ENCODE measurements around the gene TCHP. TPM values are rescaled to one million over a fixed set of nuclear protein-coding genes. Genes with fewer than 3 reads are reported as not detected.

The TCHP gene
- total RNA-seq: 10.1 and 17.5 TPM in 2 replicates

DNA sequence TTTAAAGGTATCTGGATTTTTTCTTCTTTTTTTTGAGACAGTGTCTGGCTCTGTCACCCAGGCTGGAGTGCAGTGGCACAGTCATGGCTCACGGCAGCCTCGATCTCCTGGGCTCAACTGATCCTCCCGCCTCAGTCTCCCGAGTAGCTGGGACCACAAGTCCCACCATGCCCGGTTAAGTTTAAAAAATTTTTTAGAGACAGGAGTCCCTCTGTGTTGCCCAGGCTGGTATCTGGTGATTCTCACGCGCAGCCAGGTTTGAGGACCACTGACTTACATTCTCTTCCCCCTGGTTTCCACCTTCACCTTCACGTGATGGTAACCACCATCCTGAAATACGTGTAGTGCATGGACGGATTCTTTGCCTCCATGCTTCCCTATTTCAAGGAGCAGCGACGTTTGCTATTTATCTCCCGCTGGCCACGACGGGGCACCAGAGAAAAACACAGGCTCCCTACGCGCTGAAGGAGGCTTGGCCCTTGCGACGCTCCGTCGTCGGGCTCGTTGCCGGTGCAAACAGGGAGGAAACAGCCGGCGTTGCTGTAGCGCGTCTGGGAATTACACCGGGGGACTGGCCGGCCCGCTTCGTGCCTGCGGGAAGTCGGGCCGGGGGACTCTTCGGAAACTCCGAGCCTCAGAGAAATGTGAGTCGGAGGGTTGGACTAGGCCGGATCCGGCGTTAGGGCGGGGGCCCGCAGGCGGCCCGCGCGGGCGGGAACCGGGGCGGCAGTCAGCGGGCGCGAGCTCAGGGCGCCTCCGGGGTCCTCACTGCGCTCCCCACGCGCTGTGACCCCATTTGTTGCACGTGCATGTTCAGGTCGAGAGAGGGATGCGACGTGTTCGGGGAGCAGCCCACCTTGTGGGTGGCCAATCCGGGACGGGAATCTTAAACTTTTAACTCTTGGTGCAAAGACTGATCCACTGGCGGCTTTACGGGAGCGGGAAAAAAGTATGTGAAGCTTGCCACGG lies at the start of gene TCHP:
TSS of gene TCHP (plus strand) at position 492 of the 969 bp plus-strand sequence. CDS start 2,753 bp downstream, outside the sequence.

GRCh38 chr12:109880043-109880931 lies 19.8 kb upstream of the TCHP start, which contains the start of gene GLTP:
Gene GLTP (minus strand): TSS chr12:109880541. CDS start chr12:109880374, 167 bp downstream.

Other genes starting within 250 kb of the TCHP start
- gene FAM222A, start 186.4 kb upstream of the TCHP start, total RNA-seq: 0.15 and 0.32 TPM in 2 replicates
- 0.61 and 1.3 TPM in 2 replicates for gene TRPV4, start 66.9 kb upstream of the TCHP start, total RNA-seq
- gene GLTP, start 19.7 kb upstream of the TCHP start, total RNA-seq: 50.0 and 77.0 TPM in 2 replicates
- gene GIT2, start 96.1 kb downstream of the TCHP start, total RNA-seq: 38.7 and 46.7 TPM in 2 replicates
- 37.7 and 43.6 TPM in 2 replicates for gene ANKRD13A, start 99.2 kb downstream of the TCHP start, total RNA-seq
- 16.9 and 22.6 TPM in 2 replicates for gene C12orf76, start 148.2 kb downstream of the TCHP start, total RNA-seq
- 9.1 and 10.9 TPM in 2 replicates for gene IFT81, start 224.1 kb downstream of the TCHP start, total RNA-seq